ENCODE measurements around the gene COMMD1. TPM values are rescaled to one million over a fixed set of nuclear protein-coding genes. Genes with fewer than 3 reads are reported as not detected.

COMMD1 gene
- total and polyA plus RNA-seq, 2 experiments from 2014 or later: 54.9 to 83.7 TPM

DNA sequence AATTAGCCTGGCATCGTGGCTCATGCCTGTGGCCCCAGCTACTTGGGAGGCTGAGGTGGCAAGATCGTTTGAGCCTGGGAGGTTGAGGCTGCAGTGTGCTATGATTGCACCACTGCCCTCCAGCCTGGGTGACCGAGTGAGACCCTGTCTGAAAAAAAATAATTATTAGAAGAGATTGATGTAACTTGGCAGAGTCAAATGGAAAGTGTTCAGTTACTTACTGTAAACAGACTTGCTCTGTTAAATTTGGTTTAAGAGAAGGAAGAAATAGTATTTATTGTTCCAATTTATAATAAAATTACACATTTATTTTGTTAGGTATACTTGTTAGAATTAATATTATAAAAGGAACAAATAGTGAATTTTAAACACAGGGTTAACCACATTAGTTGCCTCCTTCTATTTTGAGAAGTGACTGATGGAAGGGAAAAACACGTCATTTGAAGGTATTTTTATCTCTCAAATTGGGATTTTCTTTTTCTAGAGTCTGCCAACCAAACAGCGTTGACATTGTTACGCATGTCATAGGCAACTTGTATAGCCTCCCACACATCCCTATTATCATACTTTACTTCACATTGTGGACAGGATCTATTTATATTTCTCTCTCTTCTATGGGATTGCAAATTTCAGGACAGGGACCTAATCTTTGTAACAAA lies 171.6 kb downstream of the COMMD1 start (continued):
- TF ChIP-seq ZNF462 (CRISPR knock-in tag; IDR thresholded peaks at IDR 0.05) (no peak), ZNF114 (CRISPR knock-in tag; IDR thresholded peaks at IDR 0.05) (no peak), CTCF (conservative IDR thresholded peaks at IDR 0.05; ENCODE audit: low read depth in 2 of 2) (no peak), POLR2AphosphoS5 (IDR thresholded peaks at IDR 0.05; ENCODE audit: low read depth) (no peak), JUNB (IDR thresholded peaks at IDR 0.05; ENCODE audit: unreplicated experiment) (no peak), EZH2phosphoT487 (IDR thresholded peaks at IDR 0.05; ENCODE audit: unreplicated experiment) (no peak), NANOG (IDR thresholded peaks at IDR 0.05; ENCODE audit: borderline replicate concordance) (no peak)
- TF ChIP-seq, protein P1, sequence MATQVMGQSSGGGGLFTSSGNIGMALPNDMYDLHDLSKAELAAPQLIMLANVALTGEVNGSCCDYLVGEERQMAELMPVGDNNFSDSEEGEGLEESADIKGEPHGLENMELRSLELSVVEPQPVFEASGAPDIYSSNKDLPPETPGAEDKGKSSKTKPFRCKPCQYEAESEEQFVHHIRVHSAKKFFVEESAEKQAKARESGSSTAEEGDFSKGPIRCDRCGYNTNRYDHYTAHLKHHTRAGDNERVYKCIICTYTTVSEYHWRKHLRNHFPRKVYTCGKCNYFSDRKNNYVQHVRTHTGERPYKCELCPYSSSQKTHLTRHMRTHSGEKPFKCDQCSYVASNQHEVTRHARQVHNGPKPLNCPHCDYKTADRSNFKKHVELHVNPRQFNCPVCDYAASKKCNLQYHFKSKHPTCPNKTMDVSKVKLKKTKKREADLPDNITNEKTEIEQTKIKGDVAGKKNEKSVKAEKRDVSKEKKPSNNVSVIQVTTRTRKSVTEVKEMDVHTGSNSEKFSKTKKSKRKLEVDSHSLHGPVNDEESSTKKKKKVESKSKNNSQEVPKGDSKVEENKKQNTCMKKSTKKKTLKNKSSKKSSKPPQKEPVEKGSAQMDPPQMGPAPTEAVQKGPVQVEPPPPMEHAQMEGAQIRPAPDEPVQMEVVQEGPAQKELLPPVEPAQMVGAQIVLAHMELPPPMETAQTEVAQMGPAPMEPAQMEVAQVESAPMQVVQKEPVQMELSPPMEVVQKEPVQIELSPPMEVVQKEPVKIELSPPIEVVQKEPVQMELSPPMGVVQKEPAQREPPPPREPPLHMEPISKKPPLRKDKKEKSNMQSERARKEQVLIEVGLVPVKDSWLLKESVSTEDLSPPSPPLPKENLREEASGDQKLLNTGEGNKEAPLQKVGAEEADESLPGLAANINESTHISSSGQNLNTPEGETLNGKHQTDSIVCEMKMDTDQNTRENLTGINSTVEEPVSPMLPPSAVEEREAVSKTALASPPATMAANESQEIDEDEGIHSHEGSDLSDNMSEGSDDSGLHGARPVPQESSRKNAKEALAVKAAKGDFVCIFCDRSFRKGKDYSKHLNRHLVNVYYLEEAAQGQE (IDR thresholded peaks at IDR 0.05; ENCODE audit: unreplicated experiment): no peak

Data from GM23338 (cell line).